HG03565 (cell line): Measurements from ENCODE around the gene AP3M1.
A peak's percentile ranks its signal among the peaks of the same experiment; 100 is the strongest.
"Not testable (repeated sequence)": the region's sequence is repeated elsewhere in the genome, so short reads cannot be mapped to it uniquely, and the experiment has no call there.

ENCODE experiments used
- ATAC-seq: cut with Tn5 transposase; IDR thresholded peaks from one replicate; pipeline ENCODE4 v1.9.1; 2021; ENCODE audit warnings: mild to moderate bottlenecking, moderate library complexity; ENCODE audit not compliant: unreplicated experiment

AP3M1 gene

DNA sequence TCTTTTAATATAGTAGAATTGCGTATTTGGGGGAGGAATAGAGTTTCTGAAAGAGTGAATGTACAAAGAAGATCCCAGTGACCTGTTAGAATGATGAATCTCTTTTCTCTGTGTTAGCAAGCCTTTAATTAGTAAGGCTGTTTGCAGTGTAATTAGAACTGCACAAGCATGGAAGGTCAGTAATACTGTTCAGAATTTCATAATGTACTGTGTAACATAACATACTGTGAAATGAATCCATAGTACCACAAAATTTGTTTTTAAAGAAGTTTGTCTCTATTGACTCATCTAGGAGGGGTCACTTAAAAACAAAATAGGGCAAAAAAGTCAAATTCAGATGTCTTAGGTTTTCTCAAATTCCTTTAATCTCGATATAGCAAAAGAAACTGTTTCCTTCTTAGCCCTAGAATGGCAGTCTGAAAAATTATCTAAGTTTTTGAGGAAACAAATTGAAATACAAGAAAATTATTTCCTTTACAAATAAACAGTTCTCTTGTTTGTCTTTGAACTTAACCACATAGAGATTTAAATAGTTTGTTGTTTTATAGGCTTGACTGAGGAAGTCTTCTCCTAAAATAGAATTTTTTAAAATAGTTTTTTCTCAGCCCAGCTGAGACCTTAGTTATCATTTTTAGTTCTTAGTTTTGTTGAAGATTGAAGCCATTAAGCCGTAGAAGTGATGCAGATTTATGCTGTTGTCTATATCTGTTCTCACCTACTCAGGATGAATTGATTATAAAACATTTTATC, 12.9 kb upstream of the AP3M1 start:
- ATAC-seq, result no peak

DNA sequence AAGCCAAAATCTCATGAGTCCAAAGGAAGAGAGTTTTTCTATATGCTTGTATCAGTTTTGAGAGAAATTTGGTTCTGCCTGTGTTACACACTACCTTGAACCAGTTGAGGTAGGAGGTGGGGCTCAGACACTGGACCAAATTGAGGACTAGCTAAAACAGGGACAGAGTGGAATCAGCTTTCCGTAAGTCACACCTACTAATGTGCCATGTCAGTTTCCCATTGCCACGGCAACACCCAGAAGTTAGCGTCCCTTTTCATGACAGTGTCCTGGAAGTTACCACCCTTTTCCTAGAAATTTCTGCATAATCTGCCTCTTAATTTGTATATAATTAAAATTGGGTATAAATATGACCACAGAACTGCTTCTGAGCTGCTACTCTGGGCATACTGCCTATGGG, 9.4 kb upstream of the AP3M1 start:
- ATAC-seq, result no peak

DNA sequence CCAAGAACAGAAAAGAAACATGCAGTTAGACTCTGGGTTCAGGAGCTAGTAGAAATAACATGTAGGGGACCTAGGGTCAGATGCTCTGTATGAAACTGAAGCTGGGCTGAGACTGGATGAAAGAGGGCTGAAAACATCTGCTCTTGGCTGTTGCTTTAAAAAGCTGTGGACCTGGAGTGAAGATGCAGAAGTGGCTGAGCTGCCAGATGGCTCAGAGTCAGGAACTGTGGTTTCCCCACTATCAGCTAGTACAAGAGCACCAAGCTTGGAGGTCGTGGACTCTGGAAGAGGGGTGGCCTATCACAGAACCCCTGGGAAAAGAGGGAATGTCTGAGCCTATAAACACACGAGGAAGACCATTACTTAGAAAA, 6.3 kb upstream of the AP3M1 start:
- no peak for ATAC-seq

DNA sequence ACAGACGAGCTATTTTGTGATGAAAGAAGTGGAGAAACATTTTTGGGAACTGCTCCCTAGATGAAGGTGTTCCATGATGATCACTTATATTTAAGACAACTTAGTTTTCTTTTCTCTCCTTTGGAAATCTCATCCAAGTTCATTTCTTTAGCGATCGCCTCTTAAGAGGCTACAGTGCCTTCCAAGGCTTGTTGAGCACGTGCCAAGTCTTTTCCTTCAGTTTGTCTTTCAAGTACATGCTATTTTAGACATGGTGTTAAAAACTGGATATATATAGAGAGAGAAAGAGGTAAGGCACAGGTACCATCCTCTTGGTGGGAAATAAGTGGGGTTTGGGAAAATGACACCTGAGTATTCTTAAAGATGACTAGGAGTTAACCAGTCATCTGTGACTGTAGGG, 3.0 kb upstream of the AP3M1 start:
- no peak for ATAC-seq

DNA sequence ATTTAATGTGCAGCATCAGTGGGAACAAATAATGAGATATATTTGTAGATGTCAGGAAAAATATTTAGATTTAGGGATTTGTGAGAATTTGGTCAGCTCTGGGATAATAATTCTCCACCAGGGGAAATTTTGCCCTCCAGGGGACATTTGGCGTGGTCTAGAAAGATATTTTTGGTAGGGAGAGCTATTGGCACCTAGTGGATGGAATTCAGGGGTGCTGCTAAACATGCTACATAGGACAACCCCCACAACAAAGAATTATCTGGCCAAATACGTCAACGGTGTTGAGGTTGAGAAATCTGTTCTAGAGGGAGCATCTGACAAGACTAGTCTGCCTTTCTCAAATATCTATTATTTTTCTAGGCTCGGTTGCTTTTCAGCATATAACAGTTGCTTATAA, 2.5 kb upstream of the AP3M1 start:
- no peak for ATAC-seq

DNA sequence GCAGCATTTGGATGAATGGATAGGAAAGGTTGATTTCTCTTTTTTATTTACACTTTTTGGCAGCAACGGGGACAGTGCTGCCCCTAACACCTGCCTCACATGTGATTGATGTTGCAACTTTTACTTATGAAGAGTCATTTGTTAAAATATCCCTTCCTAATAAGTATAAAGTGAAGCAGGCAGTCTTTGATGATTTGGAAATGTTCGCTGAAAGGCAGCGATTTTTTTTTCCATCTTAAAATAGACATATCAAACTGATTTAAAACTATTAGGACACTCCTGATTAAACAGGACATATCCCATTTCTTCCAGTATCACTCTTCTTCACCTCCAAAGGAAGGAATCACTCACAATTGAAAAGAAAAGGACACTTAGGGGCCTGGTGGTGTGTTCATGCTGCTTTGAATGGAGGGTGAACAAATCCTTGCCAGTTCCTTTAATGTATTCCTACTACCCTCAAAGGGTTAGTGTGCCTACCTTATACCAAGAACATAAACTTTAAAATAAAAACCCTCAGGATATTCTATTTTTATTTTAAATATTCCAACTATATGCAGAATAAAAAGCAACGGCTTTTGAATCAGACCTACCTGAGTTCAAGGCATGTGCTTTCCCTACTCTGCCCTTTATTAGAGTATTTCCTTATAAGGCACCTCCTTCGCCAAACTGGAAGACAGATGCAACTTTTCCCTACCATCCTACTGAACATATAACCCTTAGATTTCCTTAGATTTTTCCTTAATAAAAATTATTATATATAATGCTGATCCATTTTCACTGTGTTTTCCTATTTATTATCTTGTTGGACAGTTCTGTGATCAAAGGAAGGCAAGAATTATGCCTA, 1.5 kb upstream of the AP3M1 start:
- no peak for ATAC-seq

DNA sequence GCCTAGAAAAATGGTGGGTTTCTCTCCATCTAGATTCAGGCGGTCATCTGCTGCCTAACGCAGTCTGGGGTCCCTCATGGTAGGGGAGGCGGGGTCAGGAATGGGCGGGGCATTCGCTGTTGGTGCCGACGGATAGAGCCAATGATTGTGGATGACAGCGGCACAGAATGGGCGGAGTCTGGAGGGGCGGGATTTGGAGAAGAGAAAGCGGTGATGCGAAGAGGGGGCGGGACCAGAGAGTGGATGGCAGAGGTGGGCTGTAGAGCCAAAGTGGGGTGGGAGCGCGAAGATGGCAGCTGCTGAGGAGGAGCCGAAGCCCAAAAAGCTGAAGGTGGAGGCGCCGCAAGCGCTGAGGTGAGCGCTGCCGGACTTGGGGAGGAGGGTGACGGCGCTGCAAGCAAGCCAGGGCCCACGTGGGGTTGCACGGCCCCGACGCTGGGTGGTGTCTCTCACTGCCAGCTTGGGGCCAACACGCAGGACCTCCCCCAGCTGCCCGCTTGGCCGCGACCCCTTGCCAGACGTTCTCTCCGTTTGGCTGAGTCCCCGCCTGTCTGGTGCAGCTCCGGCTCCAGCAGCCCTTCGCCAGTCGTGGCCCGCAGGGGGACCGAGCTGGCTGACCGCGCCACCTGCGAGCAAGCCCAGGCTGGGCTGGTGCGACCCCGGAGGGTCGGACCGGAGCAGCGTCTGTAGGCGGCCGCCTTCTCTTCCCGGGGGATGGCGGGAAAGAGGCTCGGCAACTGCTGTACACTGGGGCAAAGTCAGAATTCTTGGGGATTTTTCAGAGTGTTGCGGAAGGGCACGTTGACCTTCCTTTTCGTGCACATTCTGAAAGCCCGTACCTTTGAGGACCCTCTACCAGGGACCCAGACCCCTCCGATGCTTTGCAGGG, 606 bp upstream of the AP3M1 start, which contains the start of gene ADK:
Gene ADK, plus strand, starts transcription at position 232 of the 889 bp plus-strand sequence. Its CDS starts 58 bp downstream, at position 290.
- peak; percentile 65 for ATAC-seq

DNA sequence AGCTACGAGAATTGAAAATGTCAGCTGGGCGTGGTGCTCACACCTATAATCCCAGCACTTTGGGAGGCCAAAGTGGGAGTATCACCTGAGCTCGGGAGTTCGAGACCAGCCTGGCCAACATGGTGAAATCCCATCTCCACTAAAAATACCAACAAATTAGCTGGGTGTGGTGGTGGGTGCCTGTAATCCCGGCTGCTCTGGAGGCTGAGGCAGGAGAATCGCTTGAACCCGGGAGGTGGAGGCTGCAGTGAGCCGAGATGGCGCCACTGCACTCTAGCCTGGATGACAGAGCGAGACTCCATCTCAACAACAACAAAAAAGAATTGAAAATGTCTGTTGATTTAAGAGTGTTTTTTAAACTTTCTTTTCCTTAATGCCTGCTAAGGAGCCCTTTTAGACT, 3.6 kb downstream of the AP3M1 start:
- ATAC-seq, result not testable (repeated sequence)

DNA sequence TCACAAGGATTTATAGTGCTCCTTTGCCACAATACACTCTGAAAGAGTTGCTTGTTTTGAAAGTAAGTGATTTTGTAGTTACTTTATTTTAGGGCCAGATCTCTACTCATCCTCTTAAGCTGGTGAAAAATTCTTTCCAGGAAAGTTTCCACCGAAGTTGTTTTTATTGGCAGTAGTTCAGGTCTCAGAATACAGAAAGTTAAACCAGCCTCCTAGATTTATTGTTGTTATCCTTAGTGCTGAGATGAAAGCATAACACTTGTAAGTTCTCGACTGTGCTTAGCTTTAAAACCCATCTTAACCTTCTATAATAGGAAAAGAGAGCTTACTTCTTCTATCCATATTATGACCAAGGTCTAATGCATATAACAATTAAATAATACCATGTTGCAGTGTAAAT, 5.5 kb downstream of the AP3M1 start:
- ATAC-seq, result no peak

DNA sequence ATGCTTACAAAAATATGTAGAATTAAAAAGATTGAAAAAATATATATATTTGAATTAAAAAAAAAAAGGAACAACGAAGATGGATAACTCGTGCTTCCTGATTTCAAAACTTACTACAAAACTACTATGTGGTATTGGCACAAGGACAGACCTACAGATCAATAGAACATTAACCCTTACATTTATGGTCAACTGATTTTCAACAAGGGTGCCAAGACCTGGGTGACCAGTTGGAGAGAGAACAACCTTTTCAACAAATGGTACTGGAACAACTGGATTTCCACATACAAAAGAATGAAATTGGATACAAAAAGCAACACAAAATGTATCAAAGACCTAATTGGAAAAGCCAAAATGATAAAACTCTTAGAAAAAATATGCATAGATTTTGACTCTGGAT, 10.1 kb downstream of the AP3M1 start:
- ATAC-seq, result no peak

DNA sequence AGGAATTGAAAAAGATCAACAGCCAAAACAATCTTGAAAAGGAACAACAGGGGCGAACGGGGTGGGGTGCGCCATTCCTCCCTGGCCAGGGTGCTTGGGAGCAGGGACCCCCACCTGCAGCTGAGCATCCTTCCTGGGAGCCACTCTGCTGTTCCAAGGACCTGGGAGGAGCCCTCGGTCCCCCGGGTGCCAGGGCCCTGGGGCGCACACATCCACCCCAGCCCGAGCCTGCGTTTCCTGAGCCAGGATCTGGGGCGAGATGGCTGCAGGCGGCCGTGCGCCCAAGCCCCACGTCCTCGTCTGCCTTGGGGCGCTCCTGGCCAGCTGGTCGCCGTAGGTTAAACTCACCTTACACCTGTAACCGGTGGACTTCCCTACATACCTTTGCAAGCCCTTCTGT, 10.6 kb downstream of the AP3M1 start:
- no peak for ATAC-seq

DNA sequence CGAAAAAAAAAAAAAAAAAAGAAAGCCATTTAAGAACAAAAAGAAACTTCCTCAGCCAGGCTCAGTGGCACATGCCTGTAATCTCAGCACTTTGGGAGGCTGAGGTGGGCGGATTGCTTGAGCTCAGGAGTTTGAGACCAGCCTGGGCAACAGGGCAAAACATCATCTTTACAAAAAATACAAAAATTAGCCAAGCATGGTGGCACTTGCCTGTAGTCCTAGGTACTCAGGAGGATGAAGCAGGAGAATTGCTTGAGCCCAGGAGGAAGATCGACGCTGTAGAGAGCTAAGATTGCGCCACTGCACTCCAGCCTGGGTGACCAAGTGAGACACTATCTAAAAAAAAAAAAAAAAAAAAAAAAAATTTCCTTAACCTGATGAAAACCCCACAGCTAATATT, 12.0 kb downstream of the AP3M1 start:
- not testable (repeated sequence) for ATAC-seq

DNA sequence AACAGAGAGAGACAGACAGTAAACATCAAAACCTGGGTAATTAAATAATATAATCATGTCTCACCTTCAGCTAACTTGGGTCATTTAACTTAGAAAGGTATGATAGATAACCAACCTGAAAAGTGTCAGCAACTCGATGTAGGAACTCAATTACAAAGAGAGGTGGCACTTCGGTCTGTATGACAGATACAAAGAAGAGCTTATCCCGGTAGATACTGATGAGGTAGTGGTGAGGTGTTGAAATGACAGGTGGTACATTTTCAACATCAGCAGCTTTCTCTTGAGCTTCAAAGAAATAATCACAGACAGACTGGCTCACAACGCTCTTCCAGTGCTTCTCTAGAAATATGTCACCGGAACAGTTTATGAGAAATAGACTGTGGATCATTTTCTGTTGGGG, 12.6 kb downstream of the AP3M1 start:
- no peak for ATAC-seq

DNA sequence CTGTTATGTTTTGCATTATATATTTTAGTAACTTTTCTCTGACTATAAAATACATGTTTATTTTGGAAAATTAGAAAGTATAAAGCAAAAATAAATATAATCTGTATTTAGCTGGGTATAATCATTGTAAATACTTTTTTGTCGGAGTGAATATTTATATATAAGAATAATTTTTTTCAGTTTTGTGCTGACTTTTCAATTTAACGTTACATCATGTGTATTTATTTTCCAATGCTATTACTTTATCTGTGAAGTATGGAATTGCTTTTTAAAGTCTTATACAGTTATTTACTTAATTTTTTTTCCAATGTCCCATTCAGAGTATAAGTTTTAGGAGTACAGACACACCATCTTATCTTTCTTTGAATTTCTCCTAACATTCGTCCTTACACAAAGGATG, 15.2 kb downstream of the AP3M1 start:
- ATAC-seq, result no peak

DNA sequence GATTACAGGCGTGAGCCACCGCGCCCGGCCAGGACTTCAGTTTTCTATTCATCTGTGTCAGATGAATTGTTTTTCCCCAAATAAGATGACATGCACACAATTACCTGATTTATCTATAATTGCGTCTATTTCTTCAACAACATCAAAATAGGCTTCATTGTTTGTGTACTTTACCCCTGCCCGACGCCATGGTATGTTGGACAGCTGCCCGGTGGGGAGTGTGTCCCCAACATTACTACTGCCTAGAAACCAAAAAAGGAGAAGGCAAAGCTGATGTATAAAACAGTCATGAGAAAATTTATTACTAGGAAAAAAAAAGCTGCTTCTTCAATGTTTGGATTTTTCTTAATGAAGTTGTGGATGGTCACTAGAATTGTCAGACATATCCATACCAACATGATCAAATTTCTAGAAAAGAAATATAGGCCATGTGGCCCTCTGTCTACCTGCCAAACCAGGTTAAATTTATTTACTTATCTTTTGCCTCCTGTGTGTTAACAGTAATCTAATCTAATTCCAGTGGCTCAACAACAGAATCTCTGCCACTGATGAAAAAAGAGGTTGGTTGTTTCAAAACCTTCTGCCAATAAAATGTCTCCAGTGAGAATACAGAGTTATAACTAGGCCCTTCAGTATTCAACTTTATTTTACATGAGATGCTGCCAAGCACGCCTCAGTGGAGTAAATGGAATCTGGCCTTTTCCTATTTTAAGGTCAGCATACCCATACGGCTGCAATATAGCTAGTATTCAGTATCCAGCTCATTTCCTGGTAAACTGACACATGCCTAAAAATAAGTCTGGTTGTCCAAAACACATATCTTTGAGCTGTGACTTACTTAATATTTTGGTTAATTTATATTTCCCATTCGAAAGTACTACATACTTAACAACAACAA, 16.5 kb downstream of the AP3M1 start:
- no peak for ATAC-seq

DNA sequence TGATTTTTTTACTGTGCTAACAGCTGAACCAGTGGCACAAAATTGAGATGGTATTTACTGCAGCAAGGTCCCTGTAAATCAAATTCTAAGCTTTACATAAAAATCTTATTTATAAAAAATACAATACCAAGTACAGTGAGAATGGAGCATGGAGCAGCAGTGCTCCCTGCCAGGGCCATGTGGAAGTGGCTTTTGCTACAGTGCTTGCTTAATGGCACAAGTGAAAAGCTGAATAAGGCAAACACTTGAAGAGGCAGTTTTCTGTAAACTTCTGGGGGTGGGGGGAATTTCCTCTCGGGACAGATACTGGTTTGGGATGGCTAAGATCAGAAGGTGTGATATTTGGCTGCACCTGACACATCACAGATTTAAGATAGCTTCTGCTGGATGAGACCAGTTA, 27.5 kb downstream of the AP3M1 start:
- no peak for ATAC-seq

DNA sequence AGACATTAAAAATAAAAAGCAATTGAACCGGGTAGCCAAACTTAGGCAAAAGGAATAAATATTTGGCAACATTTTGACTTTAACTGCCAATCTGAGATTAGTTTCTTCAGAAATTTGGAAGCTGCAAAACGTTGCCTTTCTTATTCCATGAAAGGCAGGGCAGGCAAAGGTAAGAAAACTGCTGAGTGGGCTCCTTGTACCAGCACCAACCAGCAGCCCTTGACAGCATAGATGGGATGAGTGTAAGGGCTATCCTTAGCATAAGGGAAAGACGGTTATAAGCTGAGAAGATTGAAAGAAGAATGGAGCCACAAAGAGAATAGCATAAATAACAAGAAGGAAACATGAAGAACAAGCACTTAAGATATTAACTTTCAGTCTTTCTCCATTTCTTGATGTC, 28.6 kb downstream of the AP3M1 start:
- ATAC-seq, result no peak

DNA sequence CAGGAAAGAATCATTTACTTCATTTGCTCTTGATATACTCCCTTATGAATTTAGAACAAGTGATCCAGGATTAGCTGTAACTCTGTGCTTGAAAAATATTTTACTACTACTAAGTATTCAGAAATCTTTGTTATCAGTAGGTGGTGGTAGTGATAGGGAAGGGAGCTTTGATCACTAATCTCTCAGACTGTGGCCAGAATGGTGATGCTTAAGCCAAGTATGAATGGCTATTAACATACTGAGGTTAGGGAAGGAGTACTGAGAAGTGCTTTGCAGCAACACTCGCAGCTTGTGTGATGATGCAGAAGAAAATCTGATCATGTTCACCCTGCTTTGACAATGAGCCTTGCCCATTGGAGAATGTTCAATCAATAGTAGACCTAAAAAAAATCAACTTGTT, 29.3 kb downstream of the AP3M1 start:
- no peak for ATAC-seq

DNA sequence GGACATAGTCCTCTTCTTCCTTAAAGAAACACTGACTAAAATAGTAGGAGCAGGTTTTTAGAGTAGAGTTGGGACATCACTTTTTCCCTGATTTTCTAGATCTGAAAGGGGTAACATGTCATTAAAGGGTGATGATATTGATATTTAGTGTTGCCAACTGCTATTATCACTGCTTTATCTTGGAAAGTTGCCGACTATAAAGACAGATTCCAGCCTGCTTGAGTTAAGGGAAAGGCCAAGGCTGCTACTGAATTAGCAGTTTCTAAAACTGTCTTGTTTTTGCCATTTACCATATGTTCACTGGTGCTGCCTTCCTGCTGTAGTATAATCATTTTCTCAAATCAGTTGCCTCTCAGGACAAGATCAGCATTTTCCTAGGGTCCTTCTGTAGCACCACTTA, 29.7 kb downstream of the AP3M1 start:
- ATAC-seq, result no peak

DNA sequence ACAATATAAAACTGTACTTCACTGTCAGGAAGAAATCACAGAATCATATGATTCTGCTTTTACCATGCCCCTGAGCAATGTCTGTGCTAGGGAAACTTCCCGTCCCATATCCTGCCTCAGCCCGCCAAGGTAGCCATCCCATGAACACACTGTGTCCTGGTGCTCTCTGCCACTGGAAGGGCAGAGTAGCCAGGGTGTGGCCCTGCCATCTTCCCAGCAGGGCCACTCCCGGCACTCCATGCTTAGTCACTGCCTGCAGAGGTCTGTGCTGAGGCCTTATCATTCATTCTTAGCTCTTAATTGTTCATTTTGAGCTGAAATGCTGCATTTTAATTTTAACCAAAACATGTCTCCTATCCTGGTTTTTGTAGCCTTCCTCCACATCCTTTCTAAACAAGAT, 31.8 kb downstream of the AP3M1 start:
- no peak for ATAC-seq
